PFSK-1 (cell line): Measurements from ENCODE around the gene DCTN2.

Source experiments
- FOXP2 ChIP-seq: optimal IDR thresholded peaks from 2 replicates; pipeline ENCODE3; 2011; ENCODE audit warnings: borderline replicate concordance, control low read depth, inconsistent platforms; ENCODE audit not compliant: insufficient read depth; ENCODE audit errors: extremely low read length, extremely low read depth
- POLR2AphosphoS5 ChIP-seq: IDR thresholded peaks from 2 replicates; pipeline ENCODE4 v1.6.1; 2012; ENCODE audit warnings: low read depth, mild to moderate bottlenecking, control low read depth, low read length, moderate library complexity
- REST ChIP-seq, 2 experiments: IDR thresholded peaks; 2 replicates each; pipeline versions ENCODE4 v1.6.1 to v1.8.0; 2011 to 2012; ENCODE audit warnings: low read depth in 2 of 2, low read length in 2 of 2, control low read depth in 1 of 2, inconsistent platforms in 1 of 2, mild to moderate bottlenecking in 1 of 2, moderate library complexity in 1 of 2; ENCODE audit not compliant: insufficient read depth in 1 of 2
- SIN3A ChIP-seq: IDR thresholded peaks from 2 replicates; pipeline ENCODE4 v1.6.1; 2012; ENCODE audit warnings: mild to moderate bottlenecking, low read length, moderate library complexity, borderline replicate concordance; ENCODE audit not compliant: insufficient read depth
- TAF1 ChIP-seq: IDR thresholded peaks from 2 replicates; pipeline ENCODE4 v1.6.1; 2012; ENCODE audit warnings: low read length, control low read depth, borderline replicate concordance; ENCODE audit not compliant: insufficient read depth

The DCTN2 gene

GRCh38 chr12:57548013-57548315 lies 972 bp upstream of the DCTN2 start:
- TF ChIP-seq POLR2AphosphoS5: no peak
- no peak for TF ChIP-seq REST (IDR thresholded peaks at IDR 0.05; ENCODE audit: insufficient read depth in 1 of 2, low read depth in 2 of 2, low read length in 2 of 2)

- TF ChIP-seq FOXP2: peak; percentile 17
- TF ChIP-seq REST (IDR thresholded peaks at IDR 0.05; ENCODE audit: insufficient read depth in 1 of 2, low read depth in 2 of 2, low read length in 2 of 2): no peak
Observed at GRCh38 chr12:57547288-57548012, 458 bp upstream of the DCTN2 start.

GRCh38 chr12:57545809-57546437 lies 1.1 kb downstream of the DCTN2 start:
- TF ChIP-seq POLR2AphosphoS5 (no peak), REST (IDR thresholded peaks at IDR 0.05; ENCODE audit: insufficient read depth in 1 of 2, low read depth in 2 of 2, low read length in 2 of 2) (no peak), TAF1 (no peak), SIN3A (no peak), FOXP2 (no peak)

- TF ChIP-seq POLR2AphosphoS5 (no peak), TAF1 (no peak), REST (IDR thresholded peaks at IDR 0.05; ENCODE audit: insufficient read depth in 1 of 2, low read depth in 2 of 2, low read length in 2 of 2) (no peak), SIN3A (no peak), FOXP2 (no peak)
Observed at GRCh38 chr12:57543581-57543980, 3.4 kb downstream of the DCTN2 start.

DNA sequence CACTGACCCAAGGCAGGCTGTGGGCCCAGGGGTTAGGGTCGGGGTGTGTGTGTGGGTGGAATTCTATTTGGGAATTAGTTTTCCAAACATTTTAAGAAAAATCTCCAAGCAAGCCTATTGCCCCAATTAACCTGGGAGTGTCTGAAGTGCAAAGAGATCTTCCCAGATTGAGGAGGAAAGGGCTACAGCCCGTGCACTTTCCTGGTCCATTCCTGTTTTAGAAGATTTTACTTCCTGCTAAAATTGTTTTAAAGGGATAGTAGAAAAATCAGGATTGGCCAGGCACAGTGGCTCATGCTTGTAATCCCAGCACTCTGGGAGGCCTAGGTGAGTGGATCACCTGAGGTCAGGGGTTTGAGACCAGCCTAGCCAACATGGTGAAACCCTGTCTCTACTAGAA lies 5.3 kb downstream of the DCTN2 start:
- no peak for TF ChIP-seq POLR2AphosphoS5
- no peak for TF ChIP-seq SIN3A
- TF ChIP-seq TAF1: no peak
- no peak for TF ChIP-seq FOXP2
- no peak for TF ChIP-seq REST (IDR thresholded peaks at IDR 0.05; ENCODE audit: insufficient read depth in 1 of 2, low read depth in 2 of 2, low read length in 2 of 2)
